NCI-H1092 (cell line): ENCODE results near the gene RFC2.
"Not testable (repeated sequence)": the region's sequence is repeated elsewhere in the genome, so short reads cannot be mapped to it uniquely, and the experiment has no call there.

Experiments used
- DNase-seq: peaks from one replicate; lab custom pipeline; 2025; lab: John Stamatoyannopoulos, UW

The RFC2 gene

DNA sequence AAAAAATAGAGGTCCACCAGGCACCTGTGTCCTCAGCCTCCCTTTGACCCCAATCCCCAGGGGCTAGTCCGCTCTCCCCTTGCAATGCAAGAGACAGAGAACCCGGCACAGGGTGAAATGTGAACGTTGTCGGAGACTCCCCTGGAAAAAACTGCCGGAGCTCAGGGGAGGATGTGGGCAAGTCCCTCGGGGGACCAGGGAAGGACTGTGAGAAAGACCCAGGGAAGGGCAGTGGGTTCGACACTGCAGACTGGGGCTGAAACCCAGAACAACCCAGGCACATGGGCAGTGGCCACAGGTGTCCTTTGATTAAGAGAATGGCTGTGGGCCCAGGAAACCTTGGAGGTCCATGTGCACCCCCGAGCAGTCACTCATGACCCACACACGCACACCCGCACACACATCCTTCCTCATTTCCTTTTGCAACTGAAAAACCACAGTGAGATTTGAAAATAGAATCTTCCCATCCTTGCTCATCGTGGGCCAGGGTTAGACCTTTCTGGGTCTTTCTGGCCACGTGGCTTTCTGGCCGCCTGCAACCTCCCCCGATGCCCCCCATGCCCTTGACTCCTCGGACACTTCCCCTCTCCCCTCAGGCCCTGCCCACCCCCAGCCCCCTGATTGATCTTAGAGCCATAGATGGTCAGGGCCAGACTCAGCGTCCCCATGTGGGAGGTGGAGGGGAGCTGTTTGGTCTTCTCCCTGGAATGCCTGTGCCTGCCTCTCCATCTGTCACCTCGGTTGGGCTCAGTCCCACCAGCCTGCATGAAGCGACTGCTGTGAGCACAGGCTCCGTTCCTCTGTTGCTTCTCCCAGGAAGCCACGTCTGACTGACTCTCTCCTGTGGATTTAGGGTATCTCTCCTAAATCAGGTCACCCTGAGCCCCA lies 36.5 kb downstream of the RFC2 start:
- DNase-seq, result no peak

DNA sequence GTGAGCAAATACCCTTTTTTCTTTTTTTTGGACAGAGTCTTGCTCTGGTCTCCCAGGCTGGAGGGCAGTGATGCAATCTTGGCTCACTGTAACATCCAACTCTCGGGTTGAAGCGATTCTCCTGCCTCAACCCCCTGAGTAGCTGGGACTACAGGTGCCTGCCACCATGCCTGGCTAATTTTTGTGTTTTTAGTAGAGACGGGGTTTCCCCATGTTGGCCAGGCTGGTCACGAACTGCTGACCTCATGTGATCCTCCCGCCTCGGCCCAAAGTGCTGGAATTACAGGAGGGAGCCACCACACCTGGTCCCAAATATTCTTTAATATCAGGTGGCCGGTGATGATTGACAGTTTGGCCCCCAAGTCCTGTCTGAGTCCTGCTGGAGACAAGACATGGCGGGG lies 37.8 kb downstream of the RFC2 start:
- no peak for DNase-seq

DNA sequence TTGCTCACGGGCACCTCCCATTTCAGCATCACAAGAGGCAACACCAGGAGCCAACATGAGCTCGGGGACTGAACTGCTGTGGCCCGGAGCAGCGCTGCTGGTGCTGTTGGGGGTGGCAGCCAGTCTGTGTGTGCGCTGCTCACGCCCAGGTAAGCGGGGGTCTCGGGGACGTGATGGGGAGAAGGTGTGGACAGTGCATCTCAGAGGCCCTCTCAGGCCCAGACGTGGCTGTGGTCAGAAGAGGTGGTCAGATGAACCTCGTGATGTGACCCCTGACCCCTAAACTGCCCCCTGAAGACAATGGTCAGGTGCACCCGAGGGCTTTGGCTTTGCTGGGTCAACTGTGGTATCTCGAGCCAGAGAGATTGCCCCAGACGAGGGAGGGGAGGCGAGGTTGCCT lies 38.3 kb downstream of the RFC2 start:
- no peak for DNase-seq

DNA sequence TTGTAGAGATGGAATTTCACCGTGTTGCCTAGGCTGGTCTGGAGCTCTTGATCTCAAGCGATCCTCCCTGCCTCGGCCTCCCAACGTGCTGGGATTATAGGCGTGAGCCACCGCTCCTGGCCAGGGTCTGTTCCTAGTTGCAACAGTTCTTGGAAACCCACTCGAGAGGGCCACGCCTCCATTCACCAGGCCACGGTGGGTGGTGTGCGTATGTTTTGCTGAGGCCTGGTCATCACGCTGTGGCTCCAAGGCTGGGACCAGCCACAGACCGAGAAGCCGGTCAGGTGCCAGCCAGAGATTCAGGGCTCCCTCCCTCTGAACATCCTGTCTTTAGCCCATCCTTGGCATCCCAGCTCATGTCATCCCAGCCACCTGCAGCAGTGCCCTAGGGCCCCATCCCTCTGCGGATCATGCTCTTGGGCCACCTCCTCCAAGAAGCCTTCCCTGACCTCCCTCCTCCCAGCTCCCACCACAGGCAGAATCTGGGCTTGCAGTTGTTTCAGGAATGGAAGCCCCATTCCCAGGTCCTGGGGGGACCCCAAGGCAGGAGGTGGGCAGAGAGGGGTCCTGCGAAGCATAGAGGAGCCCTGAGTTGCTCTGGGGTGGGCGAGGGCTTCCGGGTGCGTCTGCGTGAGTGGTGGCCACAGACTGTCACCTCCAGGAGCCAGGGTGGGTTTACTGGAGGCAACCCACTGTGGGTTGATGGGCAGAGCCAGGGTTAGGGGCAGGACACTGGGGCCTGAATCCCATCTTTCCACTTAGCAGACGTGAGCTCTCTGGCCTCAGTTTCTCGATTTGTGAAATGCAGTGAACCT lies 39.2 kb downstream of the RFC2 start:
- no peak for DNase-seq

DNA sequence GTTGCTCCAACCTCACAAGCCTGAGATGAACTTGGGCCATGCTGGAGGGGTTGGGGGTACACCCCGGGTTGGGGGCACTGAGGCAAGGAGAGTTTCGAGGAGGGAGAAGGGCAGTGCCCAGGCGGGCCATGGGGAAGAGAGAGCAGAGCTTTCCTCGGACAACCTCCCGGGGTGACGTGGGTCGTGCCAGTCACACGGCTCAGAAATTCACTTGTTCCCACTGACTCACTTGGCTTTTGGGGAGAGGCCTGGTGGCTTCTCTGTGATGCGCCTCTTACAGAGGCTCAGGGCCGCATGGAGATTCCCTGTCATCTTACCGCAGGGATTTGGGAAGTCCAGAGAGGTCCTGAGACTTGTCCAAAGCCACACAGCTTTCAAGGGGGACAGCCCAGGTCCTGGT lies 41.5 kb downstream of the RFC2 start:
- DNase-seq, result no peak

DNA sequence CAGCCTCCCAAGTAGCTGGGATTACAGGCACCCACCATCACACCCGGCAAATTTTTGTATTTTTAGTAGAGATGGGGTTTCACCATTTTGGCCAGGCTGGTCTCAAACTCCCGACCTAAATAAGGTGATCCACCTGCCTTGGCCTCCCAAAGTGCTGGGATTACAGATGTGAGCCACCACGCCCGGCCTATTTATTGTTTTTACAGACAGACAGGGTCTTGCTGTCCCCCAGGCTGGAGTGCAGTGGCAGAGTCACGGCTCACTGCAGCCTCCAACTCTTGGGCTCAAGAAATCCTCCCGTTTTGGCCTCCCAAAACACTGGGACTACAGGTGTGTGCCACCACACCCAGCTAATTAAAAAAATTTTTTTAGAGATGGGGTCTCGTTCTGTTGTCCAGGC lies 46.0 kb downstream of the RFC2 start:
- not testable (repeated sequence) for DNase-seq

DNA sequence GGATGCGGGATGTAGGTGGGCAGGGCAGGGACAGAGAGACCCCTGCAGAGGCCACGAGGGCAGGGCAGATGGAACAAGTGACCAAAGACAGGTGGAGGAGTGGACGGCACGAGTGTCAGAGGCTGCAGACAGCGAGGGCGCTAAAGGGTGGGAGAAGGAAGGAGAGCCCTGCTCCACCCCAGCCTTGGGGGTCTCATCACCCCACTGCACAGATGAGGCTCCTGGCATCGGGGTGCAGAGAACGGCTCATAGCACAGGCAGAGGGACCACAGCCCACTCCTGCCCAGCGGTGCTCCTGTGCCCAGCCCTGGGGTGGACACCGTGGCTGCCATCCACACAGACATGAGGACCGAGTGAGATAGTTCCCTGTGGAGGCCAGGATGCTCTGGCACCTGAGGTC lies 46.6 kb downstream of the RFC2 start:
- DNase-seq, result no peak

DNA sequence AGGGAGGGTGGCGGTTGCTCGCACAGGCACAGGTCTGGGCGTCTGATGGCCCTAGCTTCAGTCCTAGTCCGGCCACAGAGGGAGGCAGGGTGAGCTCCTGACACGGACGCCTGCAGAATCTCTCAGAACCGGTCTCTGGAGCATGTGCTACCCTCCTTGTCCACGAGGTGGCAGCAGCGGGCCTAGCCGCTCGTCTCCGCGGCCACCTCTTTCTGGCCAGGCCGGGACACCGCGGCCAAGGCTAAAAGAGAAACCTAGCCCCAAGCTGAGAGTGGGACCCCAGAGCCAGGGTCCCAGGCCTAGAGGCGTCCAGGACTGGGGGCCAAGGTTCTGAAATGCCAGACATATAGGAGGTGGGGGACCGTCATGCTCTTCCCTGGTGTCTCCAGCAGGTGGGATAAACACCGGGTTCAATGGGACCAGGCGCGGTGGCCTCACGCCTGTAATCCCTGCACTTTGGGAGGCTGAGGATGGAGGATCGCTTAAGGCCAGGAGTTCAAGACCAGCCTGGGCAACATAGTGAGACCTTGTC lies 47.5 kb downstream of the RFC2 start:
- DNase-seq, result peak; percentile 59

DNA sequence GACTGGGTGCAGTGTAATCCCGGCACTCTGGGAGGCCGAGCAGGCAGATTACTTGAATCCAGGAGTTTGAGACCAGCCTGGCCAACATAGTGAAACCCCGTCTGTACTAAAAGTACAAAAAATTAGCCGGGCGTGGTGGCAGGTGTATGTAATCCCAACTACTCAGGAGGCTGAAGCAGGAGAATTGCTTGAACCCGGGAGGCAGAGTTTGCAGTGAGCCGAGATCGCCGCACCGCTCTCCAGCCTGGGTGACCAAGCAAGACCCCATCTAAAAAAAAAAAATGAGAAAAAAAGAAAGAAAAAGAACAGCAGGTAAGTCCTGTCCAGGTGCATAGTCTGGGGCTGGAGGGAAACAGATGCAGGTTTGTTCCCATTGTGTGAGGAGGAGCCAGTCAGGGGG lies 48.1 kb downstream of the RFC2 start:
- DNase-seq, result not testable (repeated sequence)

DNA sequence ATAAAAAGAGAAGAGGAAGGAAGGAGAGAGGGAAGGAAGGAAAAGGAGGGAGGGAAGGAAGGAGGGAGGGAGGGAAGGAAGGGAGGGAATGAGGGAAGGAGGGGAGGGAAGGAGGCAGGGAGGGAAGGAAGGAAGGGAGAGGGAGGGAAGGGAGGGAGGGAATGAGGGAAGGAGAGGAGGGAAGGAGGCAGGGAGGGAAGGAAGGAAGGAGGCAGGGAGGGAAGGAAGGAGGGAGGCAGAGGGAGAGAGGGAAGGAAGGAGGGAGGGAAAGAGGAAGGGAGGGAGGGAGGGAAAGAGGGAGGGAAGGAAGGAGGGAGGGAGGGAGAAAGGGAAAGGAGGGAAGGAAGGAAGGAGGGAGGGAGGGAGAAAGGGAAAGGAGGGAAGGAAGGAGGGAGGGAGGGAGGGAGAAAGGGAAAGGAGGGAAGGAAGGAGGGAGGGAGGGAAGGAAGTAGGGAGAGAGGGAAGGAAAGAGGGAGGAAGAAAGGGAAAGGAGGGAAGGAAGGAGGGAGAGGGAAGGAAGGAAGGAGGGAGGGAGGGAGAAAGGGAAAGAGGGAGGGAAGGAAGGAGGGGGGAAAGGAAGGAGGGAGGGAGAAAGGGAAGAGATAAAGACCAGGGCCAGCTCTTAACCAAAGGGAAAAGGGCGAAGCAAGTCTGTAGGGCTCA lies 50.1 kb downstream of the RFC2 start:
- DNase-seq, result no peak

DNA sequence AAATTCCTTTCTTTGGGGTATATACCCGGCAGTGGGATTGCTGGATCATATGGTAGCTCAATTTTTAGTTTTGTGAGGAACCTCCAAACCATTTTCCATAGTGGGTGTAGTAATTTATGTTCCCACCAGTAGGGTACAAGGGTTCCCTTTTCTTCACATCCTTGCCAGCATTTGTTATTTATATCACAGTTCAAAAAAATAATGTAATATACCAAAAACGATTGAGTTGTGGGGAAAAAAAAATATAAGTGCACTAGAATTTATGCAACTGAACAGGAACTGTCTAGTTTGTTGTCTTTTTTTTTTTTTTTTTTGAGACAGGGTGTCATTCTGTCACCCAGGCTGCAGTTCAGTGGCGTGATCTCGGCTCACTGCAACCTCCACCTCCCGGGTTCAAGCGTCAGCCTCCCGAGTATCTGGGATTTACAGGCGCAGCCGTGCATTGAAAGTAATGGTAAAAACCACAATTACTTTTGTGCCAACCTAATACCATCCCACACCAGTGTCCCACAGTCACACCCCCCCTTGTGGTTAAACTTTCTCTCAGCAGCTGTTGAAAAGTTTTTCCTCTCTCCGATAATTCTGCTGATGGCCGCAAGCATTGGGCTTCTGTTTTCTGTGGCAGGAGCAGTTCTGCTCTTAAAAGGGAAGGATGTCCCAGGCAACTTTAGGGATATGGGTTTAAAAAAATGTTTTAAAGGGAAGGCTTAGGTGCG lies 51.2 kb downstream of the RFC2 start:
- DNase-seq, result no peak

DNA sequence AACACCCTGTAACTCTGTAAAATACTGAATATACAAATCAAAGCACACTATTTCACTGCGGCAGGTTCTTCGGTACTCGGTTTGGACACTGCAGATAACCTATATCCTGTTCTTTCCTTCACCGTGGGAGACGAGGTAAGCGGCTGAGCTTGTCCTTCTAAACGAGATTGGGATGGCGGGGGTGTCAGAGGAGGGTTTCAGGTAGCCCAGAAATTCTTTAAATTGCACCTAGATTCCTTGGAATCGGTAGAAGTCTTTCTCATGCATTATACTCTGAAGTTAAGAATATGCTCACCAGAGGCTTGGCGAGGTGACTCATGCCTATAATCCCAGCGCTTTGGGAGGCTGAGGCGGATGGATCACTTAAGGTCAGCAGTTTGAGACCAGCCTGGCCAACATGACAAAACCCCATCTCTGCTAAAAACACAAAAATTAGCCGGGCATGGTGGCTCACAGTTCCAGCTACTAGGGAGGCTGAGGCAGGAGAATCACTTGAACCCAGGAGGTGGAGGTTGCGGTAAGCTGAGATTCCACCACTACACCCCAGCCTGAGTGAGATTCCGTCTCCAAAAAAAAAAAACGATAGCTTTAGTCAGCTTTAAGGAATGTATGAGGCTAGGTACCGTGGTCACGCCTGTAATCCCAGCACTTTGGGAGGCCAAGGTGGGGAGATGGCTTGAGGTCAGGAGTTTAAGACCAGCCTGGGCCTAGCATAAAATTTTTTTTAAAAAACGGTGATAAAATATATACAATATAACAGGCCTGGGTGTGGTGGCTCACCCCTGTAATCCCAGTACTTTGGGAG lies 54.4 kb downstream of the RFC2 start:
- no peak for DNase-seq

DNA sequence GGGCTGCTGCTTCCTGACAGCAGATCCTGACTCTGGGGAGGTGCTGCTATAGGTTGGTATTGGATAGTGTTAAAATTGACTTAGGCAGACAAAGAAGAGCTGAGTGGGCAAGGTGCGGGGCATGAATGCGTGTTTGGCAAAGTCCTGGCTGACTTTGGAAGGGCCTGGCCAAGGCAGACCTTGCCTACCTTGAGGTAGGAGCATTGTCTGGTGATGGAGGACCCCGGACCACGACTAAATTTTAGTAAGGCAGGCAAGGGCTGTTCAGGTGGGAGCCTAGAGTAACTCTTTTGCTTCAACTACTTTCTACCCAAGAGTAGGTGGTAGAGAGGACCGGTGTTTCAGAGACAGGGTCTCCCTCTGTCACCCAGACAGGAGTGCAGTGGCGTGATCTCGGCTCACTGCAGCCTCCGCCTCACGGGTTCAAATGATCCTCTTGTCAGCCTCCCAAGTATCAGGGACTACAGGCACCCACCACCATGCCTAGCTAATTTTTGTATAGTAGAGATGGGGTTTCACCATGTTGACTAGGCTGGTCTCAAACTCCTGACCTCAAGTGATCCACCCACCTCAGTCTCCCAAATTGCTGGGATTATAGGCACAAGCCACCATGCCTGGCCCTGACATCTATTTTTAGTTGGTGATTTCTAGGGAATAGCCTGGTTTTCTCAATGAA lies 56.6 kb downstream of the RFC2 start:
- DNase-seq, result no peak

DNA sequence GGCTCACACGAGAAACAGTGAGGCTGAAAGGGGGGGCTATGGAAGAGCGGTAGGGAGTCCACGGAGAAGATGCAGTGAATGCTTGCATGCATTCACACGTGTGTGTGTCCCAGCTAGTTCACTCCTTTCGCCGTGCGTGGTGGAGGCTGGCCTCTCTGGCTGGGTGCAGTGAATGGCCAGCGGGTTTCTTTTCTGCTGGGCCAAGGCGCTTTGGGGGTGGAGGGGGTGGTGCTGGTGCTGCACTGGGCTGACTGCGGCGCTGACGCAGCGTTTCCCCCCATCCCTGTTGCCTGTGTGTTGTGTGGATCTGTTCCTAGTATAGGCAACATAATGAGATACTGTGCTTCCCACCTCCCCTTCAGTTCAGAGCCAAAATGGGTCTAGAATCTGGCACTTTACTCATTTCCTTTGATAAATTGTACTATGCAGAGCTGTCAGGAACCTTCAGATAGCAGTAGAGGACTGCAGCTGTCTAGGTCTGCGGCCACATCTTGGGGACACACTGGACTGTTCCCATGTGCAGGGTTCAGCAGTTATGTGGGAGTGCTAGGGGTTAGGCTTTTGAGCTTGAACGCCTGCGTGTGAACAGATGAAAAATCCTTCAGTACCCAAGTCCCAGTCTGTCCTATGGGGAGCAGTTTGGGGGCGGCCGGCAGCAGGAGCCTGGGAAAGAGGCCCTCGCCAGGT lies 58.1 kb downstream of the RFC2 start:
- DNase-seq, result not testable (repeated sequence)

DNA sequence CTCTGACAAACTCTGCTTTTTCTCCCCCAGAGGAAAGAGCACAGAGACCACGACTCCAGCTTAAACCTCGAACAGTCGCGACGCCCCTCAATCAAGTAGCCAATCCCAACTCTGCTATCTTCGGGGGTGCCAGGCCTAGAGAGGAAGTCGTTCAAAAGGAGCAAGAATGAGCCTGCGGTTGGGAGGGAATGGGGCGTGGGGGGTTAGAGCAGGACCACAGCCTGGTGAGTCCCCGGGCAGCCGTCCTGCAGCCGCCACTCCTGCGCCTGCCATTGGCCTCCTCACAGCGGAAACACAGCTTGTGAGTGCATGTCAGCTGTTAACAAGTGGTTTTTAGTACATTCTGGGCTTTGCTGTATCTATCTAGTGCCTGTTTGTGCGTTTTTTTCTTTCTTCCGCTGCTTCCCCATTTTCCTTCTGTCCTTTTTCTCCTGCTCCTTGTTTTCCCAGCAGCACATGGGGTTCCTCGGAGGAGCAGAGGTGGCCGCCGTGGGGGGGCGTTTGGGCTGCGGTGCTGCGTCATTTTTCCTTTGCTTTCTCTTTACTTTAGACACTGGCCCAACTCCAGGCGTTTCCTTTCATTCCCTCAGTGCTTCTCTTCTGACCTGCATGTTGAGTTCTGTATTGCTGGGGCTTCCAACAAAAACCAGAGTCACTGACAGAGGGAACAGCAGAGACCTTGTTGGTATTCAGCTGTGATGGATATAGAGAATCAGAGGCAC lies 58.9 kb downstream of the RFC2 start:
- DNase-seq, result not testable (repeated sequence)

DNA sequence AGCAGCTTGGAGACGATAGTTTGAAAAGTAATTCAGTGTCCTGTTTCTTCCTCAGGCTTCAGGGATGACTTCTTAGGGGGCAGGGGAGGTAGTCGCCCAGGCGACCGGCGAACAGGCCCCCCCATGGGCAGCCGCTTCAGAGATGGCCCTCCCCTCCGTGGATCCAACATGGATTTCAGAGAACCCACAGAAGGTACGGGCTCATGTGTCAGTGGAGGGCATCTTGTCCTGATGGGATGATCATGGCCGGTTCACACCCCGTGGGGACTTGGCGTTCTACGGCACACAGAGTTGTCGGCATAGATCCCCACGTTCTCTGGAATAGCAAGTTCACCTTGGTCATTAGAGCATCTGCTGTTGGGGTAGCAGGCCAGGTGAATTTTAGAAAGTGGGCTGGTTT lies 59.5 kb downstream of the RFC2 start:
- DNase-seq, result no peak

DNA sequence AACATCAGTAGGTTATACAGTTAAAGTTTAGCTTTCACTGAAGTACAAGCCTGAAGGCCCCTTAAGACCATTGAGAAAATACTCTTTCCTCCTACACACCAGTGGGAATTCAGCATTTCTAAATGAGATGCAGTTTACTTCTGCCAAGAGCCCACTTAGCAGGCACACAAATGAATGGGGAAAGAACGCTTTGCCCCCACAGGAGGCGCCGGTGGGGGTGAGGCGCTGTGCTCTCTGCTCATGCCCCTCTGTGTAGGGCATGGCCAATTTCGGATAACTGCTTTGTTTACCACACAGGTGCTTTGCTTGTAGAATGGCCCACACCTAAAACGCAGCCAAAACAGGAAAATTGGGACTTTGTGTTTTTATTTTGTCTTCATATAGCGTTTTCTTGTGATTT lies 60.3 kb downstream of the RFC2 start:
- no peak for DNase-seq

DNA sequence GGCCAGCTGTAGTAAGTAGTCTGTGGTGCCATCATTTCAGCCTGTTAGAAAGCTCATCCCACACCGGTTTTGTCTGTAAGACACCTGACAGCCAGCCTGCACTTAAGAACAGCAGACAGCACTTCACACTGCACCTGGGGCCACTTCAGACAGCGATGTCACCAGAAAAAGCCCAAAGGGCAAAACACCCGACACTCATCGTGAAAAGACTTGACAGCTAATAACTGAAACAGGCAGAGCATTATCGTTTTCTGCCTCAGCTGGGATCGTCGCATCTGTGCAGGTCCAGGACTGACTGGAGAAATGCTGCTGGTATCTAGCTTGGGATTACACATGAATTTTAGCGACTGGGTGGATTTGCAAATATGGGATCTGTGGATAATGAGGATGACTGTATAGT lies 61.1 kb downstream of the RFC2 start:
- no peak for DNase-seq

DNA sequence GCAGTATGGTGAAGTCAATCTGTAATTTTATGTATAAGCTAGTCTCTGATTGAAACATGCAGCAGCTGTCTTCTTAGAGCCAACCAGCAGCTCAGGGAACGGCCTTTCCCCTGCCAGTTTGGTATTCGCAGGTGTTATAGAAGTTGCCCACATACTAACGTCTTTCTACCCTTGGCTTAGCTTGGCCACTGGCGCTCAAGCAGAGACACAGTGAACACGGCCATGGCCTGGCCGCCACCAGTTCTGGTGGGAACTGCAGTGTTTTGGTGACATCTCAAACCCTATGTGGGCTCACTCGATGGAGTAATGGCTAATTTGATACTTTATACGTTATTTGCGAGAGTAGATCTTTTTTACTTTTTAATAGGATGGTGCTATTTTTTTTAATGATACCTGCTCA lies 63.0 kb downstream of the RFC2 start:
- DNase-seq, result no peak
